GM21367 (cell line): Measurements from ENCODE around the gene COX10.
"Not testable (repeated sequence)": the region's sequence is repeated elsewhere in the genome, so short reads cannot be mapped to it uniquely, and the experiment has no call there.

Experiments used
- ATAC-seq: cut with Tn5 transposase; IDR thresholded peaks from one replicate; pipeline ENCODE4 v1.9.1; 2021; ENCODE audit not compliant: unreplicated experiment

COX10 gene

DNA sequence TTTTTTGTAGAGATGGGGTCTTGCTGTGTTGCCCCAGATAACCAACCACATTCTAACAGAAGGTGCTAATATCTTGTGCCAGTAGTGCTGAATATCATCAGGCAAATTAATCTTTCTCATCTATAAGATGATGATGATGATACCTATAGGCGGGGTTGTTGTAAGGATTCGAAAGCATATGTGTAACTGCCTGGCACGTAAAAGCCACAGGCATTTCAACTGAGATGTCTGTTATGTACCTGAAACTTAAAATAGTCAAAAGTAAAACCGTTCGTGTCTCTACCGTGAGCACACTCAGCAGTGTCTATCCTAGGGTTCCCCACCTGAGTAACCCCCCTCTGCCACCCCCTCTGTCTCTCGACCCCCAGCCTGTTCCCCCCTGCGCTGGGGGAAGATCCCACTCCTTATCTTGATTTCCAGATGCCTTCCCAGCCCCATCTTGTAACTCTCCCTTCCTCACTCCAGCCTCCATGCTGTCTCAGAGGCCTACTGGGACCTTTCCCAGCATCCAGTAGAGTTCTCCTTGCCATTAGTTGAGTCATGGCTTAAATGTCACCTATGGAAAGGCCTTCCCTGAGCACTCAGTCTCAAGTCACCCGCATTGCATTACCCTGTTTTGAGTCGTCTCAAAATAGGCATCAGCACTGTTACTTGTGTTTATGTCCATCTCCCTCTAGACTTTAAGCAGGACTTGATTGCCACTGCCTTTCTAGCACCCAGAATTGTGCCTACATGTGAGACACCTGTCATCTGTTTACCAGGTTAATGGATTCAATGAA, 133.3 kb downstream of the COX10 start:
- ATAC-seq: no peak

GRCh38 chr17:14203388-14203787, 134.1 kb downstream of the COX10 start:
- ATAC-seq: no peak

- ATAC-seq: no peak
These were observed 134.8 kb downstream of the COX10 start for GRCh38 chr17:14204084-14204483.

- no peak for ATAC-seq
These were observed 135.2 kb downstream of the COX10 start for GRCh38 chr17:14204546-14204945.

GRCh38 chr17:14205380-14205779, 136.1 kb downstream of the COX10 start:
- ATAC-seq: no peak

DNA sequence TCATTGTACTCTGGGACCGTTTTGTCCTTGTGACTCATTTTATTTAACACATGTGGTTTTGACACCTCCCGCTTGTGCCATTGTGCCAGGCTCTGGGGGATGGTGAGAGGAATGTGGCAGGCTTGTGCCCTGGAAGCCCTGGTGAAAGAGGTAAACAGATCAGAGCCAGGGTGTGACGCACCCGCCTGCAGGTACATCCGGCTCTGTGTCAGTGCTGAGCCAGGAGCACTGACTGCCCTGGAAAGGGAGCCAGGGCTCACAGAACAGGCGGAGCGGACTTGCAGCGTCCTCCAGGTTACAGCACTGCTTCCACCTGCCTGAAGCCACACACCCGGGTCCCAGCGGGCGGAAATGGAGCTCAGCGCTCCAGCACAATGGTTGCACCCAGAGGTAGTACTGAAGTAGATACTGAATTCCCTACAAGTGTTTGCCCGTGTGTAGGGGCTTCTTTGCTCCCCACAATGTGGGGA, 136.7 kb downstream of the COX10 start:
- no peak for ATAC-seq

DNA sequence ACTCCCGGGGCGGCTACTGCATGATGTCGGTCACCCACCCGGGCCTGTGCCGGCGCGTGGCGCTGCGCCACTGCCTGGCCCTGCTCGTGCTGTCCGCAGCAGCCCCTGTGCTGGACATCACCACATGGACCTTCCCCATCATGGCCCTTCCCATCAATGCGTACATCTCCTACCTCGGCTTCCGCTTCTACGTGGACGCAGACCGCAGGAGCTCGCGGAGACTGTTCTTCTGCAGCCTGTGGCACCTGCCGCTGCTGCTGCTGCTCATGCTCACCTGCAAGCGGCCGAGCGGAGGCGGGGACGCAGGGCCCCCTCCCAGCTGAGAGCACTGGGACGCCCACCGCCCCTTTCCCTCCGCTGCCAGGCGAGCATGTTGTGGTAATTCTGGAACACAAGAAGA, 137.6 kb downstream of the COX10 start:
- ATAC-seq: no peak

DNA sequence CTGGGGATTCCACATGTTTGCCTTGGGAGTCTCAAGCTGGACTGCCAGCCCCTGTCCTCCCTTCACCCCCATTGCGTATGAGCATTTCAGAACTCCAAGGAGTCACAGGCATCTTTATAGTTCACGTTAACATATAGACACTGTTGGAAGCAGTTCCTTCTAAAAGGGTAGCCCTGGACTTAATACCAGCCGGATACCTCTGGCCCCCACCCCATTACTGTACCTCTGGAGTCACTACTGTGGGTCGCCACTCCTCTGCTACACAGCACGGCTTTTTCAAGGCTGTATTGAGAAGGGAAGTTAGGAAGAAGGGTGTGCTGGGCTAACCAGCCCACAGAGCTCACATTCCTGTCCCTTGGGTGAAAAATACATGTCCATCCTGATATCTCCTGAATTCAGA, 138.5 kb downstream of the COX10 start:
- ATAC-seq: no peak

- no peak for ATAC-seq
These were observed 139.9 kb downstream of the COX10 start for GRCh38 chr17:14209215-14209614.

GRCh38 chr17:14211246-14211645, 141.9 kb downstream of the COX10 start:
- ATAC-seq: no peak

DNA sequence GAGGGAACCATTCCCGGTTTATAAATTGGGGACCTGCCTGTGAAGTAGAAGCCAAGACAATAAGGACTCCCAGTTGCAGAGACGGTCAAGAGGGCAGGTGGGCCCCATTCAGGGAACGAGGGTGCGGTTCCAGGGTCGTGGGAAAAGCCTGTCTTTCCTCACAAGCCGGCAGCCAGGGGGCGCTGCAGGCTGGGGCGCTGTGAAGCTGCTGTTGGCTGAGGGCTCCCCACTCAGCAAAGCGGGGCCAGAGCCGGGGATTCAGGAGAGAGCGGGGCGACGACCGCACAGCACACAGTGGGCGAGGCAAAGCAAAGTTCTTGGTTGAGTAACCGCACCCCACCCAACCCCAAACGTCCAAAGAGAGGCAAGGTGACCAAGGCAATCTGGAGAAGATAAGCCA, 142.5 kb downstream of the COX10 start:
- no peak for ATAC-seq

DNA sequence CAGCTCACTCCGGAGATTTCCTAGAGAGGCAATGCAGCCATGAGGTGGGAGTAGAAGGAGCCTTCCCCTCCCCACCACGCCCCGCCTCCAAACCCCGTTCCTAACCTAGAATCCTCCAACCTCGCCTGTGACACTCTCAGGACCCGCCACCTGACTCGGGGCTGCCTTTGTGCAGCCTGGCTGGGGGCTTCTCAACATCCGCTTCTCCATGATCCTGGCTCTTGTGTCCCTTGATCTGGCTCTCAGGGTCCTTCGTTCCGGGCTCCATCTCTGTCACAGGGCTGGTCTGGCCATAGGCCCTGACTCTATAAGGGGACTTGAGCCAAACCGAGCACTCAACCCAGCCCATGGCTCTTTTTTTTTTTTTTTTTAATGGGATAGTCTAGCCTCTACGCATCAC, 143.1 kb downstream of the COX10 start:
- no peak for ATAC-seq

DNA sequence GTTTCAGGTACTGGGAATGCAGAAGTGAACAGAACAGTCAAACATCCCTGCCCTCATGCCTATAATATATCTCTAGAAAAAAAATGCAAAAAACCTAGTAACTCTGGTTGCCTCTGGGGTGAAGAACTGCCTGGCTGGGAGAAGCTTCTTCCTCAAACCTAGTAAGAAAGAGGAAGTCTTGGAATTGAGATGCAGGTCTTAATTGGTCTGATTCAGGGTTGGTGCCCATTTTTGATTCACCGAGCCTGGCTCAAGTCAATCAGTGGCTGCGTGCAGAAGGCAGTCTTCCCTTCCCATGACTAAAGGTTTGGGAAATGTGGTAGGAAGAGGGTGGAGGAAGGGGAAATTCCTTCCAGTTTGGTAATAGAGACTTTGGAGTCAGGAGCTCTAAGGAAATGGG, 145.0 kb downstream of the COX10 start:
- no peak for ATAC-seq

- no peak for ATAC-seq
These were observed 153.3 kb downstream of the COX10 start for GRCh38 chr17:14222611-14223010.

DNA sequence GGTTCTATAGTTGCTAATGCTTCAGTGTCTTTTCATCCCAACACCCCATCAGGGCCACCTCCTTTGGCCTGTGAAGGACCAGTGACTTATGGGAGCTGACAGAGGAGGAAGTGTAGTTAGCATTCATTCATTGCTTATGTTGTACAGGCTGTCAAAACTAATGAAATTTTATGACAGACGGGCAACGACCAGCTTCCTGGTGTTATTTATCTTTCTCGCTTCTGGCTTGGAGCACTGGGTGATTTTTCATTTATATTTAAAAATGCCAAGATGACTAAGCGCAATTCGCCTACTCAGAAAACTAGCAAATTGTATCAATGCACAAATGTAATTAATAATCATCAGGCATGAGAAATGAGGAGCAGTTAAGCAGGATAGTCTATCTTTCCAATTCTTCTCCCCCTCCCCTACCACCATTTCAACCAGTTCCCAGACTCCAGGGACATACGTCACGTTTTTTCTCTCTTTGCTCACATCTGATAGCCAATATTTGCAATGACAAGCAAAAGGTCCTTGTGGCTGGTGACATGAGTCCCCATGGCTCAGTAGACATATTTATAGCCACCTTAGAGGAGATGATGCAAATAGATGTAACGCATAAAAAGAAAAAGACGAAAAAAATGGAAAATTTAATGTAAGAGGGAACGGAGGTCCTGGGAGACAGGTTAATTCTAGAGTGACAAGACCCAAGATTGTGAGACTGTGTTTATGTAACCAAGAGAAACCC, 156.1 kb downstream of the COX10 start:
- no peak for ATAC-seq

DNA sequence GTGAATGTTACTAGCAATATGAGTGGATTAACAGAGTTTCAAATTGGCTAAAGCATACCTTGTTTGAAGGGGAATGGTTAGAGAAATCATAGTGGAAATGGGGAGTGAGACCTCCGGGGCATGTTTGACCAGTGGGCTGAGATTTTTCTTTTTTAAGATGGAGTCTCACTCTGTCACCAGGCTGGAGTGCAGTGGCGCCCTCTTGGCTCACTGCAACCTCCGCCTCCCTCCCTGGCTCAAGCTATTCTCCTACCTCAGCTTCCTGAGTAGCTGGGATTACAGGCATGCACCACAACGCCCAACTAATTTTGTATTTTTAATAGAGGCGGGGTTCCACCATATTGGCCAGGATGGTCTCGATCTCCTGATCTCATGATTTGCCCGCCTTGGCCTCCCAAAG, 157.7 kb downstream of the COX10 start:
- no peak for ATAC-seq

DNA sequence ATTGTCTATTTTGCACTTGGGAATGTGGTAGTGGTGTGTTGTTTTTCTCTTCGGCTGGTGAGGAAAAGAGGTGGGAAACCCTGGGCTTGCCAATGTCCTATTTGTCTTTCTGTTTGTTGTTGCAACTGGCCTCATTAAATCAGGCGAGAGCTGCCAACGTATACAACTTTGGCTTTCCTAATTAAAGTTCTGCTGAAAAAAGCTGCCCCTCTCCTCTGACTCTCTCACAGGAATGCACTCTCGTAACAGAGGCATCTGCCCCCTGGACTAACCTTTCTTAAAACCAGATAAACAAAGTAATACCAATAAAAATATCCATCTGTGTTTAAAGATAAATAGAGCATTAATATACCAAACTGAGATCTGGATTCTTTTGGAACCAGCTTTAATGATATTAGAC, 159.6 kb downstream of the COX10 start:
- no peak for ATAC-seq

- not testable (repeated sequence) for ATAC-seq
These were observed 161.9 kb downstream of the COX10 start for GRCh38 chr17:14231187-14231586.

- ATAC-seq: not testable (repeated sequence)
These were observed 165.7 kb downstream of the COX10 start for GRCh38 chr17:14235047-14235446.

DNA sequence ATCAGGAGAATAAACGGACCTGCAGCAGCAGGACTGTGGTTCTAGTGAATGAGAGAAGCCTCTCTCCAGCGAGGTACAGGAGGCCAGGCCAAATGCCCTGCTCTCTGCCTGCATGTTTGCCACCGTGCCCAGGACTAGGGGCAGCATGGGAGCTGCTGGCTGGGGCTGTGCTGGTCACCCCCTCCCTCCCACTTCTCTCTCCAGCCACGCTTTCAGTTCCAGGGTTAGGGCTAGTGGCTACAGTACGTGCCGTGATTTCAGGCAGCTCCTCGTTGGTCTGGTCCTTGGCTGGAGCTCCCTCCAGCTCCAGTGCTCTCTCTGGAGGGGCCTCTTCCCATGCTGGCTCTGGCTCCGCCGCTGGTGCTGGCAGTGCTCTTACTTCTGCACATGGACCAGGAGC, 166.7 kb downstream of the COX10 start:
- ATAC-seq: not testable (repeated sequence)

GRCh38 chr17:14236762-14237161, 167.5 kb downstream of the COX10 start, which contains the start of gene CDRT15:
CDRT15 (minus strand) TSS chr17:14236862; CDS start chr17:14236833, 29 bp downstream.
- ATAC-seq: not testable (repeated sequence)

GRCh38 chr17:14239271-14239670, 170.0 kb downstream of the COX10 start:
- ATAC-seq: not testable (repeated sequence)
